LNCaP clone FGC (cell line): ENCODE data around the gene SMARCC2.

ENCODE experiments used
- DNase-seq: peaks from one replicate; pipeline ENCODE4 v3.0.0-alpha.2; 2011; ENCODE audit warnings: low read depth
- H3K4me3 ChIP-seq: 2 replicates; pipeline ENCODE4 v1.5.1; 2011; ENCODE audit warnings: mild to moderate bottlenecking, low read depth, low read length, control low read depth
- TF ChIP-seq, protein P1 (sequence below): IDR thresholded peaks from 2 replicates; pipeline ENCODE4 v1.5.1; 2012; ENCODE audit warnings: mild to moderate bottlenecking; ENCODE audit not compliant: control insufficient read depth, insufficient read depth; ENCODE audit errors: extremely low read depth

Gene SMARCC2

DNA sequence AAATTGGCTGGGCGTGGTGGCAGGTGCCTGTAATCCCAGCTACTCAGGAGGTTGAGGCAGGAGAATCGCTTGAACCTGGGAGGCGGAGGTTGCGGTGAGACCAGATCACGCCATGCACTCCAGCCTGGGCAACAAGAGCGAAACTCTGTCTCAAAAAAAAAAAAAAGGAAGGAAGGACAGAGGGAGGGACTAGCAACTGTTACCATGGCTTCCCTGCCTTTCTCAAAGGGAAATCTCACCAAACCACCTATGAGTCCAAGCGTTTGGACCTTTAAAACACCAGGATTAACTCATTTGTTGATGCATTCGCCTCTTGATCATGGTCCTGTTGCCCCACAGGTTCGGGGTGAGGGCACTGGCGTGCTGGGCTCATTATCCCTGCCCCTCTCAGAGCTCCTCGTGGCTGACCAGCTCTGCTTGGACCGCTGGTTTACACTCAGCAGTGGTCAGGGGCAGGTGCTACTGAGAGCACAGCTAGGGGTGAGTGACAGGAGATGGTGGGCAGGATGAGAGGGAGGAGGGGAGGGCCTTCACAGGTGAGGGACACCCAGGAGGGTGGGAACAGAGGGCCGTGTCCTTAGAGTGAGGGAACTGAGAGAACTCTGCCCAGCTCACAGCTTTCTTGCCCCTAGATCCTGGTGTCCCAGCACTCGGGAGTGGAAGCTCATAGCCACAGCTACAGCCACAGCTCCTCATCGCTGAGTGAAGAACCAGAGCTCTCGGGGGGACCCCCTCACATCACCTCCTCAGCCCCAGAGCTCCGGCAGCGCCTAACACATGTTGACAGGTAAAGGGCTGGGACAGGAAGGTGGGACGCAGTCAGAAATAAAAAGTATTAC lies 47.1 kb downstream of the SMARCC2 start:
- TF ChIP-seq, protein P1, sequence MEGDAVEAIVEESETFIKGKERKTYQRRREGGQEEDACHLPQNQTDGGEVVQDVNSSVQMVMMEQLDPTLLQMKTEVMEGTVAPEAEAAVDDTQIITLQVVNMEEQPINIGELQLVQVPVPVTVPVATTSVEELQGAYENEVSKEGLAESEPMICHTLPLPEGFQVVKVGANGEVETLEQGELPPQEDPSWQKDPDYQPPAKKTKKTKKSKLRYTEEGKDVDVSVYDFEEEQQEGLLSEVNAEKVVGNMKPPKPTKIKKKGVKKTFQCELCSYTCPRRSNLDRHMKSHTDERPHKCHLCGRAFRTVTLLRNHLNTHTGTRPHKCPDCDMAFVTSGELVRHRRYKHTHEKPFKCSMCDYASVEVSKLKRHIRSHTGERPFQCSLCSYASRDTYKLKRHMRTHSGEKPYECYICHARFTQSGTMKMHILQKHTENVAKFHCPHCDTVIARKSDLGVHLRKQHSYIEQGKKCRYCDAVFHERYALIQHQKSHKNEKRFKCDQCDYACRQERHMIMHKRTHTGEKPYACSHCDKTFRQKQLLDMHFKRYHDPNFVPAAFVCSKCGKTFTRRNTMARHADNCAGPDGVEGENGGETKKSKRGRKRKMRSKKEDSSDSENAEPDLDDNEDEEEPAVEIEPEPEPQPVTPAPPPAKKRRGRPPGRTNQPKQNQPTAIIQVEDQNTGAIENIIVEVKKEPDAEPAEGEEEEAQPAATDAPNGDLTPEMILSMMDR = no peak
- no peak for DNase-seq
- H3K4me3 ChIP-seq = no peak overlapping the region

DNA sequence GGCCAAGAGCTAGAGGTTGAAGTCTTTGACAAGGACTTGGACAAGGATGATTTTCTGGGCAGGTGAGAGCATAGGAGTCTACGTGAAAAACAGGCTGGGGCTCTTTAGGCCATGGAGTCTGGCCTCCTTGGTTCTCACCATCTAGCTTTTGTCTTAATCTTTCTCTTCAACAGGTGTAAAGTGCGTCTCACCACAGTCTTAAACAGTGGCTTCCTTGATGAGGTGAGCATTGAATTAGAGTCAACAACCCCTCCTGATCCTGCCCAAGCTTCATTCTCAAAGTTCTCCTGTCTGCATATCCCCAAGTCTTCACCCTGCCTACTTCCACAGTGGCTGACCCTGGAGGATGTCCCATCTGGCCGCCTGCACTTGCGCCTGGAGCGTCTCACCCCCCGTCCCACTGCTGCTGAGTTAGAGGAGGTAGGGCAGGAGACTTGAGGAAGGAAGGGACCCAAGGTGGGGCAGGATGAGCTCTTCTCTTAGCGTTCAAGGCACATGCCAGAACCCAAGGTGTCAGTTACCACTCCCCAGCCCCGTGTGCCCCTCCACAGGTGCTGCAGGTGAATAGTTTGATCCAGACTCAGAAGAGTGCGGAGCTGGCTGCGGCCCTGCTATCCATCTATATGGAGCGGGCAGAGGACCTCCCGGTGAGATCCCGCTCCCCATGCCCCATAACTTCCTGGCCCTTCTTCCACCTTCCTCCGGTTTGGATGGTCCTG lies 51.3 kb downstream of the SMARCC2 start:
- no peak for DNase-seq
- H3K4me3 ChIP-seq = no peak overlapping the region
- TF ChIP-seq, protein P1 = no peak

DNA sequence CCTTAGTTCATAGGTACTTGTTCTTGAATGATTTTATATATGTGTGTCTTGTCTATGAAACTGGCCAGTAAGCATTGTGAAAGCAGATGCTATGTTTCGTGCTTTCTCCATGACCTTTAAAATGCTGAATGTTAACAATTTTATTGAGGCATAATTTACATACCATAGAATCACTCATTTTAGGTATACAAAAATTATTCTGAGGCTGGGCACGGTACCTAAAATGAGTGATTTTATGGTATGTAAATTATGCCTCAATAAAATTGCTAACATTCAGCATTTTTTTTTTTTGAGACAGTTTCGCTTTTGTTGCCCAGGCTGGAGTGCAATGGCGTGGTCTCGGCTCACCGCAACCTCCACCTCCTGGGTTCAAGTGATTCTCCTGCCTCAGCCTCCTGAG lies 54.4 kb downstream of the SMARCC2 start:
- DNase-seq = no peak
- H3K4me3 ChIP-seq = no peak overlapping the region
- TF ChIP-seq, protein P1 = no peak

DNA sequence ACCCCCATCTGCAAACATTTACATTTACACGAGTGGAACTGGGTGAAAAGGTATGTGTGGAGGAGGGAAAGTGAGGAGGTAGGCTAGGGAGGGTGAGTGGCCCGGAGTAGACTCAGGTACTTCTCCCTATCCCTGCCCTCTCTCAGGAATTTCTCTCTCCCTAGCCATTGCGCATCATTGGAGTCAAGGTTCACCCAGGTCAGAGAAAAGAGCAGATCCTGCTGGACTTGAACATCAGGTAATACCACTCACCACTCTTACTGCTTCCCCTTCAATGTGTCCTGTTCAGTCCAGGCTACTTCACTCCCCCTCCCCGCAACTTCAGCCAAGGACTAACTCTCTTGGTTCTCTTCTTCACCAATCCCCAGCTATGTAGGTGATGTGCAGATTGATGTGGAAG lies 58.4 kb downstream of the SMARCC2 start:
- TF ChIP-seq, protein P1 = no peak
- no peak overlapping the region for H3K4me3 ChIP-seq
- no peak for DNase-seq

DNA sequence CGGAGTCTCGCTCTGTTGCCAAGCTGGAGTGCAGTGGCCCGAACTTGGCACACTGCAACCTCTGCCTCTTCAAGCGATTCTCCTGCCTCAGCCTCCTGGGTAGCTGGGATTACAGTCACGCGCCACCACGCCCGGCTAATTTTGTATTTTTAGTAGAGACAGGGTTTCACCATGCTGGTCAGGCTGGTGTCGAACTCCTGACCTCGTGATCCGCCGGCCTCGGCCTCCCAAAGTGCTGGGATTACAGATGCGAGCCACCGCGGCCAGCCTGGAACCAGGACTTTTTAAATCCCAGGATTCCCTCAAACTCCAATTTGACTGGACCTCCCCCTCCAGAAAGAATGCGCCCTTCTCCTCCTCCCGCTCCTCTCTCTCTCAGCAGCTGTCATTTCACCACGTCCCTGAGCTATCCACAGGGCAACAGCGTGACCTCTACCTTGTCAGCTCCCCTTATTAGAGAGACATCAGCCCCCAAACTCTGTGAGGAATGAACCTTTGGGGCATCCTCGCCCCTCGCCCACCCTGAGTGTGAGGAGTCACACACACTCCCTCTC lies 59.3 kb downstream of the SMARCC2 start:
- TF ChIP-seq, protein P1 = no peak
- no peak overlapping the region for H3K4me3 ChIP-seq
- no peak for DNase-seq

DNA sequence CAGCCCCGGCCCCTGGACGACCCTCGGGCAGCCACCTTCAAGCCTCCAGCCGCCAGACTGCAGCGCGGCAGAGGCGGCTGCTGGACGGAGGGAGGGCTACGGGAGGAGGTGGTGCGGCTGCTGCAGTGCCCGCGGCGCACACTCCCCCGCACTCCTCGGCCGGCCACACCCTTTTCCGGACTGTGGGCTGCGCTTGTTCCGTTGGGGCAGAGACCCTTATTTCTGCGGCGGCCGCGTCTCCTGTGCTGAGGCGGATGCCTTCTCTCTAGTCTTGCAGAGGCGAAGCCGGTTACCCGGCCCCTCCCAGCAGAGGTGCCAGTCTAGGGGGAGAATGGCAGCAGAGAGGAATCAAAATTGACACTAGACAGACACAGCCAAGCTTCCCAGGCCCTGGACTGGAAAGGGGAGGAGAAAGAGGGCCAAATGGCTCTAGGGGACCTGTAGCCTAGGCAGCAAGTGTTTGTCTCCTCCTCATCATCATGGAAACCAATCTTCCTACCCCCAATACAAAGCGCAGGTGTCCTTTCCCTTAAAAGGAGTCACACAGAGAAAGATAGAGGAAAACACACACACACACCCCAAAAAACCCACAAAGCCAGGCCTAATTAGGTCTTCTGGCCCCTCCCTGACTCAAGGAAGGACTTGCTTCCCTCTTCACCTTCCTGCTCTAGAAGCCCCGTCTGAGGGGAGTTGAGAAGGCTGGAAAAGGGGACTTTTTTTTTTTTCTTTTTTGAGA lies 59.9 kb downstream of the SMARCC2 start:
- no peak for DNase-seq
- TF ChIP-seq, protein P1 = no peak

More for the DNA sequence above, 59.9 kb downstream of the SMARCC2 start:
- H3K4me3 ChIP-seq = peak overlapping the region; percentile 88
